Breast epithelium (tissue), 3 donors: ENCODE measurements around the gene SOST.

Experiments
- POLR2A ChIP-seq: fragments of 450-650 bp; IDR thresholded peaks from one replicate; pipeline ENCODE4 v1.6.1; 2016; ENCODE audit warnings: antibody characterized with exemption, mild to moderate bottlenecking, moderate library complexity
- POLR2AphosphoS5 ChIP-seq, 3 donors: sonication (generic); formaldehyde crosslinking; IDR thresholded peaks; one replicate each; pipeline ENCODE4 v1.6.1; 2017; ENCODE audit warnings: antibody characterized with exemption in 3 of 3
- TF ChIP-seq, protein P1 (sequence below), 3 donors: fragments of 450-650 bp; IDR thresholded peaks; one replicate each; pipeline ENCODE4 v1.5.1; 2016 to 2017; ENCODE audit warnings: antibody characterized with exemption in 3 of 3, mild to moderate bottlenecking in 3 of 3, moderate library complexity in 3 of 3

DNA sequence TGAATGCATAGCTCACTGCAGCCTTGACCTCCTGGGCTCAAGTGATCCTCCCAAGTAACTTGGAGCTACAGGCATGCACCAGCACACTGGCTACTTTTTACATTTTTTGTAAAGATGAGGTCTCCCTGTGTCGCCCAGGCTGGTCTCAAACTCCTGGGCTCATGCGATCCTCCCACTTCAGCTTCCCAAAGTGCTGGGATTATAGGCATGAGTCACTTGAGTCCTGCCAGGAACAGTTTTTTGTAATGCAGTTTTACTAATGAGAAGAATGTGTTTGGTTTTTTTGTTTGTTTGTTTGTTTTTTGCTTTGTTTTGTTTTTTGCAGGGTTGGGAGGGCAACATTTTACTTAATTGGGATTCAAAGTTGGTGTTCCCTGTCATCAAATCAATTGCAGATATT lies 22.2 kb downstream of the SOST start:
- TF ChIP-seq, protein P1, sequence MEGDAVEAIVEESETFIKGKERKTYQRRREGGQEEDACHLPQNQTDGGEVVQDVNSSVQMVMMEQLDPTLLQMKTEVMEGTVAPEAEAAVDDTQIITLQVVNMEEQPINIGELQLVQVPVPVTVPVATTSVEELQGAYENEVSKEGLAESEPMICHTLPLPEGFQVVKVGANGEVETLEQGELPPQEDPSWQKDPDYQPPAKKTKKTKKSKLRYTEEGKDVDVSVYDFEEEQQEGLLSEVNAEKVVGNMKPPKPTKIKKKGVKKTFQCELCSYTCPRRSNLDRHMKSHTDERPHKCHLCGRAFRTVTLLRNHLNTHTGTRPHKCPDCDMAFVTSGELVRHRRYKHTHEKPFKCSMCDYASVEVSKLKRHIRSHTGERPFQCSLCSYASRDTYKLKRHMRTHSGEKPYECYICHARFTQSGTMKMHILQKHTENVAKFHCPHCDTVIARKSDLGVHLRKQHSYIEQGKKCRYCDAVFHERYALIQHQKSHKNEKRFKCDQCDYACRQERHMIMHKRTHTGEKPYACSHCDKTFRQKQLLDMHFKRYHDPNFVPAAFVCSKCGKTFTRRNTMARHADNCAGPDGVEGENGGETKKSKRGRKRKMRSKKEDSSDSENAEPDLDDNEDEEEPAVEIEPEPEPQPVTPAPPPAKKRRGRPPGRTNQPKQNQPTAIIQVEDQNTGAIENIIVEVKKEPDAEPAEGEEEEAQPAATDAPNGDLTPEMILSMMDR (IDR thresholded peaks at IDR 0.05), result no peak
- TF ChIP-seq POLR2AphosphoS5 (IDR thresholded peaks at IDR 0.05), result no peak
- no peak for TF ChIP-seq POLR2A
